ENCODE data around the gene COL9A1.

GRCh38 chr6:70253923-70254322, 49.0 kb downstream of the COL9A1 start:
- TF ChIP-seq CTCF (IDR thresholded peaks at IDR 0.05) (no peak), POLR2A (IDR thresholded peaks at IDR 0.05) (no peak), EP300 (IDR thresholded peaks at IDR 0.05) (no peak)

Data from tibial nerve (tissue), 4 donors.